GM12878 (cell line): ENCODE measurements around the gene PSMF1. TPM values are rescaled to one million over a fixed set of nuclear protein-coding genes. Genes with fewer than 3 reads are reported as not detected.
"Not testable (repeated sequence)": the region's sequence is repeated elsewhere in the genome, so short reads cannot be mapped to it uniquely, and the experiment has no call there.

Source experiments
- ATAC-seq: fragments of 200-7000 bp; cut with Tn5 transposase; 3 replicates; pipeline ENCODE4 v1.9.1; 2020; ENCODE audit warnings: mild to moderate bottlenecking, moderate library complexity
- BruUV-seq: library from RNA; stranded (reverse); fragments of 400-500 nt; replicated peaks from 2 replicates; lab custom pipeline; 2021; lab: Mats Ljungman, UMichigan
- CTCF ChIA-PET: fragments of 300-600 bp; sonication (Branson Sonifier 250); formaldehyde crosslinking; extraction: SDS; loops from one replicate; lab custom pipeline; 2021; ENCODE audit warnings: inconsistent platforms; lab: Yijun Ruan, JAX
- POLR2A ChIA-PET: fragments of 350-600 bp; formaldehyde crosslinking; extraction: SDS; loops from one replicate; lab custom pipeline; 2021; ENCODE audit warnings: inconsistent platforms; lab: Charles Lee
- RAD21 ChIA-PET: fragments of 300-600 bp; sonication (Branson Sonifier 250); formaldehyde crosslinking; loops from one replicate; lab custom pipeline; 2023; ENCODE audit warnings: antibody characterized with exemption; ENCODE audit not compliant: unreplicated experiment; lab: Charles Lee
- SMC1A ChIA-PET: fragments of 300-600 bp; sonication (Branson Sonifier 250); formaldehyde crosslinking; loops from one replicate; lab custom pipeline; 2023; ENCODE audit not compliant: unreplicated experiment, uncharacterized antibody; lab: Charles Lee
- DNase-seq: peaks from one replicate; pipeline ENCODE4 v3.0.0-alpha.2; 2011; ENCODE audit warnings: low read depth, low spot score
- FAIRE-seq: peaks from 3 replicates; lab custom pipeline; 2011; peaks lifted over from hg19 to GRCh38; lab: Jason Lieb, UNC
- H2AFZ ChIP-seq: 2 replicates; pipeline ENCODE4 v1.6.0; 2011; ENCODE audit warnings: low read depth, low read length, control low read depth; ENCODE audit not compliant: control insufficient read depth
- H3K27ac ChIP-seq: 2 replicates; pipeline ENCODE4 v1.5.1; 2011; ENCODE audit warnings: control low read depth; ENCODE audit not compliant: control insufficient read depth, insufficient read depth
- H3K27me3 ChIP-seq, 2 experiments: replicated peaks in 1 of 2; 2 replicates each; pipeline versions ENCODE4 v1.6.0 to v1.6.1; 2011; ENCODE audit warnings: low read length in 1 of 2; ENCODE audit not compliant: control insufficient read depth in 2 of 2, insufficient read depth in 2 of 2
- H3K36me3 ChIP-seq, 2 experiments: 2 replicates each; pipeline ENCODE4 v1.5.1; 2011; ENCODE audit warnings: low read length in 1 of 2; ENCODE audit not compliant: control insufficient read depth in 2 of 2, insufficient read depth in 2 of 2
- H3K4me1 ChIP-seq: 2 replicates; pipeline ENCODE4 v1.6.1; 2011; ENCODE audit warnings: mild to moderate bottlenecking, low read length, moderate library complexity, mixed read lengths; ENCODE audit not compliant: control insufficient read depth, insufficient read depth
- H3K4me2 ChIP-seq: 2 replicates; pipeline ENCODE4 v1.6.0; 2011; ENCODE audit warnings: control low read depth; ENCODE audit not compliant: control insufficient read depth, insufficient read depth
- H3K4me3 ChIP-seq: fragments of 200-600 bp; sonication (generic); 2 replicates; pipeline ENCODE4 v1.5.1; 2016
- H3K79me2 ChIP-seq: 2 replicates; pipeline ENCODE4 v1.6.0; 2011; ENCODE audit warnings: low read length; ENCODE audit not compliant: control insufficient read depth, insufficient read depth
- H3K9ac ChIP-seq: 2 replicates; pipeline ENCODE4 v1.8.0; 2011; ENCODE audit warnings: low read length, control low read depth, mixed read lengths; ENCODE audit not compliant: control insufficient read depth, insufficient read depth
- H3K9me3 ChIP-seq: replicated peaks from 3 replicates; pipeline ENCODE4 v1.5.1; 2011; ENCODE audit warnings: mild to moderate bottlenecking, low read length; ENCODE audit not compliant: control insufficient read depth, insufficient read depth
- H4K20me1 ChIP-seq: 2 replicates; pipeline ENCODE4 v1.6.0; 2011; ENCODE audit not compliant: control insufficient read depth, insufficient read depth
- CBFB ChIP-seq: IDR thresholded peaks from 2 replicates; pipeline ENCODE4 v1.6.1; 2016; ENCODE audit warnings: antibody characterized with exemption, low read depth
- CEBPB ChIP-seq, 2 experiments: fragments of 150-350 bp in 1 of 2; IDR thresholded peaks; 2 replicates each; pipeline ENCODE4 v1.6.1; 2012 to 2014; ENCODE audit warnings: low read depth in 2 of 2, low read length in 2 of 2, borderline replicate concordance in 1 of 2, inconsistent platforms in 1 of 2
- ESRRA ChIP-seq: IDR thresholded peaks from 2 replicates; pipeline ENCODE4 v1.6.1; 2012; ENCODE audit warnings: mild to moderate bottlenecking, low read length, improper control_type of control experiment
- FOXK2 ChIP-seq: fragments of 450-650 bp; IDR thresholded peaks from 2 replicates; pipeline ENCODE4 v1.6.1; 2017; ENCODE audit warnings: mild to moderate bottlenecking, moderate library complexity
- HDAC2 ChIP-seq: fragments of 200-600 bp; sonication (generic); IDR thresholded peaks from 2 replicates; pipeline ENCODE4 v1.6.1; 2017
- NFIC ChIP-seq: IDR thresholded peaks from 2 replicates; pipeline ENCODE4 v1.6.1; 2012; ENCODE audit warnings: low read depth, mild to moderate bottlenecking, inconsistent platforms, low read length, moderate library complexity
- RBBP5 ChIP-seq: fragments of 200-600 bp; sonication (generic); conservative IDR thresholded peaks from 2 replicates; pipeline ENCODE4 v1.6.1; 2016
- TAF1 ChIP-seq: IDR thresholded peaks from 2 replicates; pipeline ENCODE4 v1.6.1; 2011; ENCODE audit warnings: mild to moderate bottlenecking, low read depth, low read length, borderline replicate concordance
- TARDBP ChIP-seq: IDR thresholded peaks from 2 replicates; pipeline ENCODE4 v1.6.1; 2016; ENCODE audit warnings: borderline replicate concordance
- ZNF217 ChIP-seq: fragments of 450-650 bp; IDR thresholded peaks from 2 replicates; pipeline ENCODE4 v1.6.1; 2017; ENCODE audit warnings: antibody characterized with exemption, mild to moderate bottlenecking
- WGBS: methylation state at CpG from one replicate; pipeline ENCODE4 v1.1.6; 2016; ENCODE audit warnings: low lambda C conversion rate; ENCODE audit not compliant: insufficient replicate concordance, insufficient coverage; ENCODE audit errors: missing lambda C conversion rate; 5-methylcytosine and 5-hydroxymethylcytosine counted together
- in situ Hi-C: fragments of 300-500 bp; cut with MboI; formaldehyde crosslinking; loops from 9 replicates; pipeline ENCODE4 v1.14.3; 2018; ENCODE audit warnings: mixed read lengths
- intact Hi-C: fragments of 100-400 bp; cut with micrococcal nuclease; formaldehyde crosslinking; loops from one replicate; pipeline ENCODE4 v1.14.2; 2022; ENCODE audit not compliant: unreplicated experiment
- polyA plus RNA-seq, 11 experiments: library from polyadenylated mRNA; depleted of rRNA in 4 of 11; unstranded in 6 of 11; stranded (reverse) in 5 of 11; fragments of >200 nt; fragmentation: Nextera tagmentation in 4 of 11; fragmentation: Illumina TruSeq in 1 of 11; extraction: Ambion mirVana in 4 of 11; extraction: Trizol in 1 of 11; gene quantifications; 1 replicate in 1 of 11; 2 replicates in 10 of 11; pipeline versions ENCODE4 v1.2.1 to v1.2.3, GENCODE V29; 2011 to 2016; ENCODE audit warnings: inconsistent platforms in 2 of 11, missing spikeins in 2 of 11, low read depth in 1 of 11
- total RNA-seq, 4 experiments: library from RNA; depleted of rRNA in 3 of 4; stranded (reverse); fragments of >200 nt in 3 of 4; fragmentation: Illumina TruSeq in 1 of 4; extraction: Trizol in 1 of 4; gene quantifications; 2 replicates each; pipeline versions ENCODE4 v1.2.1 to v1.2.3, GENCODE V29; 2013 to 2021
- TF ChIP-seq, protein P1 (sequence below): IDR thresholded peaks from 2 replicates; pipeline ENCODE4 v1.6.1; 2011; ENCODE audit warnings: low read depth, mild to moderate bottlenecking, low read length, moderate library complexity, borderline replicate concordance; ENCODE audit errors: extremely low read depth
- TF ChIP-seq, protein P2 (sequence below): fragments of 450-650 bp; conservative IDR thresholded peaks from 2 replicates; pipeline ENCODE4 v1.6.1; 2017; ENCODE audit warnings: mild to moderate bottlenecking, moderate library complexity

The PSMF1 gene
- total and polyA plus RNA-seq, 10 of the 15 experiments (the other 5 are each of a cell fraction or from before 2014, with no cell fraction given), result 14.2 to 173 (median 40.6) TPM

DNA sequence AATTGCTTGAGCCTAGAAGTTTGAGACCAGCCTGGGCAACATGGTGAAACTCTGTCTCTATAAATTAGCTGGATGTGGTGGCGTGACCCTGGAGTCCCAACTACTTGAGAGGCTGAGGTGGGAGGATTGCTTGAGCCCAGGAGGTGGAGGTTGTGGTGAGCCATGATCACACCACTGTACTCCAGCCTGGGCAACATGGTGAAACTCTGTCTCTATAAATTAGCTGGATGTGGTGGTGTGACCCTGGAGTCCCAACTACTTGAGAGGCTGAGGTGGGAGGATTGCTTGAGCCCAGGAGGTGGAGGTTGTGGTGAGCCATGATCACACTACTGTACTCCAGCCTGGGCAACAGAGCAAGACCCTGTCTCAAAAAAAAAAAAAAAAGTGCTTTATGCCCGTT is 31.4 kb downstream of the PSMF1 start:
- DNase-seq, H3K9me3 ChIP-seq, H3K9ac ChIP-seq, intact Hi-C loops, H3K4me2 ChIP-seq, H3K79me2 ChIP-seq, H3K4me1 ChIP-seq, H3K27me3 ChIP-seq, ATAC-seq, BruUV-seq, H4K20me1 ChIP-seq, CTCF ChIA-PET, RAD21 ChIA-PET, H2AFZ ChIP-seq, in situ Hi-C loops, H3K27ac ChIP-seq, H3K4me3 ChIP-seq: not testable (repeated sequence)
- H3K36me3 ChIP-seq, result peaks cover 14 to 20% of the 10 kb centered on the region in 2 experiments
- WGBS, result 89% methylated on average over 2 of the region's 2 CpGs
- ChIA-PET POLR2A (interaction anchor here (0.8 kb wide), 1 partner anchor 93 kb away, joined by 3 read pairs; no protein-coding TSS in a partner anchor), SMC1A (interaction anchor here (0.8 to 1.1 kb wide), 2 partner anchors 25 to 30 kb away, joined by 3 to 4 read pairs; no protein-coding TSS in a partner anchor)
- FAIRE-seq, result peak; percentile 78

DNA sequence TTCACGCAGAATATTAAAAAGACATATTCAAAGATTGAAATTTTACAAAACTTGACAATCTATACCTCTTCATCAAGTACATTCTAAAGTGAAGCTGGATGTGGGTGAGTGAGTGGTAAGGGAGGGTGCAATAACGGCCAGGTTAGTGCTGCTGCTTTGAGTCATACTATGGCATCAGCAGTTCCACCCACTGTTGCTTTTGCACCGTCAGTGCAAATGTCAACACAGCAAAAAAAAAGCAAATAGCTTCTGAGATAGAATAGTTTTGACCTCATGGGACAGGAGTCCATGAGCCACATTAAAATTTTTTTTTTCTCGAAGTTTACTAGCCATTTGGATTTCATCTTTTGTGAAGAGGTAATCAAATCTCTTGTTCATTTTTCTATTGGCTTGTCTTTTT is 31.8 kb downstream of the PSMF1 start:
- 70% methylated on average over 4 of the region's 4 CpGs for WGBS
- ChIA-PET RAD21 (no interaction called here), CTCF (interaction anchor here (0.8 kb wide), 1 partner anchor 9 kb away, joined by 3 read pairs; no protein-coding TSS in a partner anchor), POLR2A (interaction anchor here (0.8 kb wide), 1 partner anchor 93 kb away, joined by 3 read pairs; no protein-coding TSS in a partner anchor), SMC1A (interaction anchor here (0.8 to 1.1 kb wide), 2 partner anchors 25 to 30 kb away, joined by 3 to 4 read pairs; no protein-coding TSS in a partner anchor)
- Histone ChIP-seq H4K20me1 (no peaks in the 10 kb centered on the region), H3K4me3 (no peak overlapping the region), H3K36me3 (peaks cover 14 to 23% of the 10 kb centered on the region in 2 experiments), H3K79me2 (no peaks in the 10 kb centered on the region), H3K4me1 (no peaks in the 10 kb centered on the region; the same call in 1 of the 2 replicates), H3K27me3 (no peaks in the 10 kb centered on the region), H3K9me3 (no peaks in the 10 kb centered on the region; the same call in 2 of the 3 replicates), H3K4me2 (no peak overlapping the region), H3K27ac (no peak overlapping the region), H2AFZ (no peak overlapping the region), H3K9ac (no peak overlapping the region)
- BruUV-seq, result no TSS peak
- TF ChIP-seq CBFB (no peak), RBBP5 (no peak), TAF1 (no peak), NFIC (no peak), TARDBP (no peak), HDAC2 (no peak), ESRRA (no peak), CEBPB (IDR thresholded peaks at IDR 0.05; ENCODE audit: borderline replicate concordance in 1 of 2, low read depth in 2 of 2, low read length in 2 of 2) (no peak), ZNF217 (no peak), FOXK2 (no peak)
- TF ChIP-seq, protein P1, sequence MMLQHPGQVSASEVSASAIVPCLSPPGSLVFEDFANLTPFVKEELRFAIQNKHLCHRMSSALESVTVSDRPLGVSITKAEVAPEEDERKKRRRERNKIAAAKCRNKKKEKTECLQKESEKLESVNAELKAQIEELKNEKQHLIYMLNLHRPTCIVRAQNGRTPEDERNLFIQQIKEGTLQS, result no peak
- TF ChIP-seq, protein P2, sequence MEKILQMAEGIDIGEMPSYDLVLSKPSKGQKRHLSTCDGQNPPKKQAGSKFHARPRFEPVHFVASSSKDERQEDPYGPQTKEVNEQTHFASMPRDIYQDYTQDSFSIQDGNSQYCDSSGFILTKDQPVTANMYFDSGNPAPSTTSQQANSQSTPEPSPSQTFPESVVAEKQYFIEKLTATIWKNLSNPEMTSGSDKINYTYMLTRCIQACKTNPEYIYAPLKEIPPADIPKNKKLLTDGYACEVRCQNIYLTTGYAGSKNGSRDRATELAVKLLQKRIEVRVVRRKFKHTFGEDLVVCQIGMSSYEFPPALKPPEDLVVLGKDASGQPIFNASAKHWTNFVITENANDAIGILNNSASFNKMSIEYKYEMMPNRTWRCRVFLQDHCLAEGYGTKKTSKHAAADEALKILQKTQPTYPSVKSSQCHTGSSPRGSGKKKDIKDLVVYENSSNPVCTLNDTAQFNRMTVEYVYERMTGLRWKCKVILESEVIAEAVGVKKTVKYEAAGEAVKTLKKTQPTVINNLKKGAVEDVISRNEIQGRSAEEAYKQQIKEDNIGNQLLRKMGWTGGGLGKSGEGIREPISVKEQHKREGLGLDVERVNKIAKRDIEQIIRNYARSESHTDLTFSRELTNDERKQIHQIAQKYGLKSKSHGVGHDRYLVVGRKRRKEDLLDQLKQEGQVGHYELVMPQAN, result no peak
- FAIRE-seq, result no peak
- DNase-seq, result no peak
- ATAC-seq, result no peak
- in situ Hi-C loops (no loop called here), intact Hi-C loops (no loop called here)
